NK-92 treated with Interleukin-12 subunit alpha and Interleukin-12 subunit beta, amount 100 ng/mL, for 24 hours (cell line): ENCODE data around the gene CDK18.

Source experiments
- DNase-seq: peaks from one replicate; lab custom pipeline; 2025; lab: John Stamatoyannopoulos, UW

CDK18 gene

DNA sequence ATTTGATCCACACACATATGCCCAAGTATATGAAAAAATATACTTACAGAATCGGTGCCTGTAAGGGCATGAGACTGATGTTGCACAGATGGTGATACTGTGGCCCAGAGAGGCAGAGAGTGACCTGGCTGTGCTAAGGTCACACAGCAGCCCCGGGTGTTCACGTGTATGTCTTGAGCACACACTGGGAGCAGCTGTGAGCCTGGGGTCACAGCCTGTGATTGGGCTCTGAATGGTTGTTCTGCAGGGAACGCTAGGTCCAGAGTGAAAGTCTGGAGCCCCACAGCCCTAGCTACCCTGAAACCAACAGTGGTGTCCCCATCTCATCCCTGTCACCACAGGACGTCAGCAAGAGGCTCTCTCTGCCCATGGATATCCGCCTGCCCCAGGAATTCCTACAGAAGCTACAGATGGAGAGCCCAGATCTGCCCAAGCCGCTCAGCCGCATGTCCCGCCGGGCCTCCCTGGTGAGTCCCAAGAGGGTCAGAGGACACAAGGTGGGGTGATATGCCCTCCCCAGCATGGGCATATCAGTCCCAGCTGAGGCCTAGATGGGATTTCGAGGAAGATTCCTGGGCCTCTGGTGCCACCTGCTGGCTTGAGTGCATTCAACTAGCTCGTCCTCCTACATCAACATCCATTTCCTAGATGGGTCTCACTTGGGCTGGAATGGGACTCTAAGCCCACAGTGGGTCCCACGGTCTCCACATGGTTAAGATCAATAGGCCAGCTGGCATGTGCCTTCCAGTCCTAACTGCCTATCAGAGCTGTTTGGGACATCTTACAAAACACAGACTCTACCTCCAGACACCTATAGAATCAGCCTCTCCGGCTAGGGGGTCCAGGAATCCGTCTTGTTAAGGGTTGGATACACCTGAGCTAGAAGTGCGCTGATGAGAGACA lies 19.7 kb downstream of the CDK18 start:
- peak; percentile 57 for DNase-seq

GRCh38 chr1:205524794-205525101 lies 20.3 kb downstream of the CDK18 start:
- no peak for DNase-seq

GRCh38 chr1:205525495-205526285 lies 21.2 kb downstream of the CDK18 start:
- no peak for DNase-seq

- DNase-seq: no peak
Measured at GRCh38 chr1:205526431-205526830, 22.0 kb downstream of the CDK18 start.

- DNase-seq: no peak
Measured at GRCh38 chr1:205527931-205528330, 23.5 kb downstream of the CDK18 start.

DNA sequence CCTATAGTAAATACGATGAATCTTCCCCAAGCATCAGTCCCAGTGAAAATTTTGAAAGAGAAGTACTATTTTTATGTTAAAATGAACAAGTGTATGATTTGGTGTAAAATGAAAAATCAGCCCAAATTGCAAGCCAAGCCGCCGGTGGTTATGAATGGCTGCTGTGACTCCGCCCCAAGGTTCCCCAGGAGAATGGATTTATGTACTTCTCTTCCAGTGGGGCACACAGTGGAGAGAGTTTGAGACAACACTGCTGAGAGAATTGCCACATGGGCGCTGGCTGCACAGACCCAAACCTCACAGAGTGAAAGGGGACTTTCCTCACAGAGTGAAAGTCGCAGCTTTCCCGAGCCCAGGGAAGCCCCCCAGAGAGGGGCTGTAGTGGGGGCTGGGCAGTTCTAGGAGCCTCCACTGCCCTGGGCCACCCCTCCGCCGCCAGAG lies 24.0 kb downstream of the CDK18 start:
- no peak for DNase-seq

- peak; percentile 48 for DNase-seq
Measured at GRCh38 chr1:205528887-205529825, 24.7 kb downstream of the CDK18 start.

DNA sequence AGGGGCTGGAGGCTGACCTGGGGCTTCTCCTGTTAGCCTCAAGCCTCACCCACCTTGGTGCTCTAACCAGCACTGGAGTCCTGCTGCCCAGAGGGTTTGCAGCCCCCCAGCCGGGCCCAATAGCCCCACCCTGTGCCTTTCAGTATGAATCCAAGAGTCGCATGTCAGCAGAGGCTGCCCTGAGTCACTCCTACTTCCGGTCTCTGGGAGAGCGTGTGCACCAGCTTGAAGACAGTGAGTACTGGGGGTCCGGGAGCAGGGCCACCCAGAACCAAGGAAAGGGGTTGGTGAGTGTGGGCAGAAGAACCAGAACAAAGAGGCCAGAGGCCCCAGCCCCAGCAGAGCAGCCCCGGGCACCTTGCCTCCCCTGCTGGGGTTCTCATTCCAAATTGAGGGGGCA lies 25.6 kb downstream of the CDK18 start:
- no peak for DNase-seq

DNA sequence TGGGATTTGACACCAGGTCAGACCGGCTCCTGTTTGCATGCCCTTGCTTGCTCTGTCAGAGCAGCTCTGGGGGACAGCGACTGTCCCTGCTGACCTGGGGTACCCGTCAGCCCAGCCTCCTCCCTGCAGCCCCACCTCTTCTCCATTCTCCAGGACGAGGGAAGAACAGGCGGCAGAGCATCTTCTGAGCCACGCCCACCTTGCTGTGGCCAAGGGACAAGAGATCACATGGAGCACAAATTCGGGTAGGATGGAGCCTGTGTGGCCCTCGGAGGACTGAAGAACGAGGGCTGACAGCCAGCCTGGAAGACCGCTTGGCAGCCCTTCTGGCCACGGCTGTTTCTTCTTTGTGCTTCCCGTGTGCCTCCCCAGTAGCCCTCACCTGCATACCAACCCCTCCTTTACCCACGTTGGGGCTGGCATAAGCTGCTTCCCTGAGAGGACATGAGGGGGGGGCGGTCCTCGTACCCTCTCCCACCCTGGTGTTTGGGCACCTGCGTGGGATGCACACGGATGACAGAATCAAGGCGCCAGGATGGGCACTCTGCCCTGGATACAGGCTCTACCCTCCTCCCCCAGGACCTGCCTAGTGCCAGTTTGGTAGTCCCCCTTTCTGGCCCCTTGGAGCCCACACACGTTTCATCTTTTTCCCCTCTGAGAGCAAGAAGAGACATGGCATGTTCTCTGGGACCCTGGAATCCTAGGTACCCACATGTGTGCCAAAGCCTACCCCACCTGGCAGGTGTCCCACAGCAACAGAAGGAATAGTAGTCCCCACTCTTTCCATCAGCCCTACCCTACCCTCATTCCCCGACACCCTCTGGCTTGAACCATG lies 26.9 kb downstream of the CDK18 start:
- no peak for DNase-seq

DNA sequence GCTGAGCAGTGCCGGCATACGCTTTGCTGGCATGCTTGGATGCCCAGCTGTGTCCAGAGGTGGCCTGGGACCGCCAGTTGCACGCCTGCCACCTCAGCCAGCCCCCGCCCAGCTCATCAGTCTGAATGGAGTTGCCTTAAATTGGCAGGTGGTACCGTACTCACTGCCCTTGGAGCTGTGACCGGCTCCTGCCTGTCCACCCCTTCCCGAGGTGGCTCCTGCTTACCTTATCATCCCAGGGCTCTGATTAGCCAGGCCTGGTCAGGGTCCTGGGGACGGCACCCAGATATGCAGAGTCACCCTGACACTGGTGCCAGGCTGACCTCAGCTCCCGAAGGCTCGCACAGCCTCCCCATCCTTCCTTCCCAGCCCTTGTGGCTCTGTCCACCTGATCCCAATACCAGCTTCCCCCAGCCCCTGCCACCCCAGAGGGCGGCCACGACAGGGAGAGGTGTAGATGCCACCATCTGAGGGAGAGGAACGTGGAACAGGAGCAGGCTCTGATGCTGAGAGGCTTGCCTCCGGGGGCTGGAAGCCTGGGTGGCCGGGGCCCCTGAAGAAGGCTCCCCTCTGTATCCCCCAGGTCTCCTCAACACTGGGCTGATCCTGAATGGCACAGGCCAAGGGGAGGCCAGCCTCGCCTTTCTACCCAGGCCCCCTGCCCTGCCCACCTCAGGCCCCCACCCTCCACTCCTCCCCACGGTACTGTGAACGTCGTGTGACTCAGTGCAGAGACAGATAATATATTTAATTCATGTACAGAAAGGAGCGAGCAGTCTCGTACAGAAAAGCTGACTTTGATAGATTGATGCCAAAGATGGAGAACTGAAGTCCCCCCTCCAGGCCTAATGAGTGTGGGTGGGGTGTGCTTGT lies 27.8 kb downstream of the CDK18 start:
- DNase-seq: no peak

DNA sequence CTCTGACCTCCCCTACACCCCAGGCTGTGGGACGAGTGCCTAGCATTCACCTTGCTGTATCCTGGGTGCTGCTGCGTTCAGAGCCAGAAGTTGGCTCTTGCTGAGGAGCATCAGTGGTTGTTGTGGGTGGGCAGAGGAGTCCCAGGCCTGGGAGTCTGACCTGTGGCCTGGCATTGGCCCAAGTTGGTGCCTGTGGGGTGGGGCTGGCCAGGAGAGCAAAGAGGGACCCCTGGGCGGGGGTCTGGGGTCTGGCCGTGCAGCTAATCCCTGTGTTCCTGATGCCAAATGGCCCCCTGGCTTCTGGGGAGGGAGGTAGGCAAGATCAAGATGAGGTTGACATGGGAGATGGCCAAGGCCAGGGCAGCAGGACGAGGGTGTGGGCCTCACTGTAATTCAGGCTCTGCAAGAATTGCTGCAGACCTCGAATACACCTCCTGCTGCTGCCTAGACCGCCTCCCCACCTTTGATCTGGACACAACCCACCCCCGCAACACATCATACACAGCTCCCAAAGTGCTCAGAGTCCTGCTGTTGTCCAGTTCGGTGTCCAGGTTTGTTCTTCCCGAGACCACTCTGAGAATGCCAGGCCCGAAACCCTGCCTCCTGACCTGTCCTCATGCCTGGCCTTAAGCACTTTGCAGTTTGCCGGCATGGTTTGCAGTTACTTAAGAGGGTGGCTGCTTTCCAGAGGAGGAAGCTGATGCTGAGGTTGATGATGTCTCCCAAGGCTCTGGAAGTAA lies 28.7 kb downstream of the CDK18 start:
- no peak for DNase-seq

DNA sequence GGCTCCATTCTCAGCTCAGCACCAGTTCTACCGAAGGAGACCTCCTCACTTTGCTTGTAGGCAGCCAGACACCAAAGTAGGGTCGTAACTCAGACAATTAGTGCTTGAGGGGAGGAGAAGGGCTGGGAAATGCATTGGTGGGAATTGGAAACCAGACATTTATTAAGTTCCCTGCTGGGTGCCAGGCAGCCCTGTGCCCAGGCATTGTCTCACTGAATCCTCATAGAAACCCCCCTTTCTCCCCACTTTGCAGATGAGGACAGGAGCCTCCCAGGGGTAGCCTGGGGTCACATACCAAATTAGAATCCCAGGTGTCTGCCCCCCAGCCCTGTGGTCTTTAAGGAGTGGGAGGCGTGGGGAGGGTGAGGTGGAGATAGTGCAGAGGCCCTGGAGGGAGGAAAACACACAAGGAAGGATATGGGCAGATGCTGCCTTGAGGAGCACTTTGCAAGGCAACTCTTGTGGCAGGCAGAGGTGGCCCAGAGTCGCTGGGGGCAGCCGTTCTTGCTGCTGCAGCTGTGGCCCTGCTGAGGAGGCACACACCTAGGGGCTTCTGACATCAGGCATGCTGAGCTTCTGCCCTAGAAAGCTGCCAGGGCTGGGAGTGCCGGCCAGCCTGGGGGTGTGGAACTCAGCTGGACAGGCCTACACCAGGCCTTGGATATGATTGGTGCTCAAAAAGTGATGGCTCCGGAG lies 29.4 kb downstream of the CDK18 start:
- DNase-seq: no peak

DNA sequence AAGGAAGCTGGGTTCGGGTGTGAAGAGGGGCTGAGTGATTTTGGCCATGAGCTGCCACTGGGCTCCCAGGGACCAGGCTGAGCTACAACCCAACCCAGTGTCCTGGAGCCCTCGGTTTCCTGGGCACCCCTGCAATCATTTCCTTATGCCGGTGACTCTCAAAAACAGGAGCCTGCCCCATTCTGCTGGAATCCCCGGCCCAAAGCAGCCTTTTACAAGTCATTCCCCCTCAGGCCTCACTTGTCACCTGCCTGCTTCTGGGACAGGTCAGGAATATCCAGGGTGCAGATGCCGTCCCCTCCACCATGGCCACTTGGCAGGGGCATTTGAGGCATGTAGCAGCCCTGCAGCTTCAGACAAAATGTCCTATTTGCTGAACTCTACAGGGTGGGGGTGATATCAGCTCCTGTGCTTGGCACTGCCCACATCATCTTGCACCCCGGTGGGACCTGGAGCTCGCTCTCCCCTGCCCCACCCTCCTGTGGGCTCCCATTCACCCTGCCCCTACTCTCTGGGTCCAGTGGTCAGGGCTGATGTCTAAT lies 30.0 kb downstream of the CDK18 start:
- no peak for DNase-seq

DNA sequence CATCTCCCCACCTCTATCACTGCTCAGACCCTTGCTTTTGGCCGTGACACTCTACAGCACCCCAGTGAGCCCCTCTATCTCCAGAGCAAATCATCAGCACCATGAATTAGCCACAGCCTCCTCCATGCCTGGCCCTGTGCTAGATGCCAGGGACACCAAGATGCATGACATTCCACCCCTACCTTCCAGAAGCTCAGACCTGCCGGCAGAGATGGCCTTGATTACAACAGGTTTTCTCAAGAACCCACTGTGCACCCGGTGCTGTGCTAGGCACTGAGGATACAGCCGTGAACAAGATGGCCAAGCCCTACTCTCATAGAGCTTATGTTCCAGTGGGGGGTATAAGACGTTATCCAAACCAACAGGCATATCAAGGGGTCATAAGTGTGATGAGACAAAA lies 30.6 kb downstream of the CDK18 start:
- DNase-seq: no peak

DNA sequence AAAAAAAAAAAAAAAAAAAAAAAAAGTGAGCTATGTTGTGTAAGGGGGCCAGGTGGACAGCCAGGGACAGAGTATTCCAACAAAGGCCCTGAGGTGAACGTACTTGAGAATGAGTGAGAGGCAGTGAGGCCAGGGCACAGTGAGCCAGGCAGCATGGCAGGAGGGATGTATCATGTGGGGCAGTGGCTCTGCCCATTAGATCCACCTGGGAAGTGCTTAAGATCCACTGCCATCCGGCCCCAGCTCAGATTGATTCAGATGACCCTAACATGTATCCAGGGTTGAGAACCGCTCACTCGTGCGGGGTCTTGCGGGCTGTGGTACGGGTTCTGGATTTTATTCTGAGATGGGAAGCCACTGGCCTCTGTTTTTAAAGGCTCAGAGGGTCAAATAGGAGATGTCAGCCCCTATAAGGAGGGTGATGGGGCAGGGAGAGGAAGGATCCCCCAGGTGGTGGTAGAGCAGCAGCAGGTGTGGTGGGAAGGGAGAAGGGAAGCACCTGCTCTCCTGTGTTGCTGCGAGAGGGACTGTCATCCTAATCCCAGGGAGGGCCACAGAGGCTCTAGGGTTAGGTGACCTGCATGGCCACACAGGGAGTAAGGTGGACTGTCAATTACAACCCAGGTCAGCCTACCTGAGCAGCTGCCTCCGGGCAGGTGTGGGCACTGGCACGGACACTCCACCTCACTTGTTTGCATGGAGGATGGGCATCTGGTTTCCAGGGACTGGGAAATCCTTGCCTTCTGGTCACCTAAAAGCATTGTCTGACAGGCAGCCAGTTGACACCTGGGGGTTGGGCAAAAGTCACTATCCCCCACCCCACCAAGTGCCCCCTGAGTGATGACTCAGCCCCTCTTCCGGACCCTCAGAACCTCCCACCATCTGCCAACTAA lies 31.6 kb downstream of the CDK18 start:
- DNase-seq: no peak

- no peak for DNase-seq
Measured at GRCh38 chr1:205536759-205537361, 32.4 kb downstream of the CDK18 start.

- DNase-seq: no peak
Measured at GRCh38 chr1:205537386-205538018, 33.0 kb downstream of the CDK18 start.
